OCI-LY1 (cell line): ENCODE data around the gene ANKRD31.
"Not testable (repeated sequence)": the region's sequence is repeated elsewhere in the genome, so short reads cannot be mapped to it uniquely, and the experiment has no call there.

Experiments
- H2AFZ ChIP-seq: fragments of 200-600 bp; sonication (generic), shearing (Covaris generic); 2 replicates; pipeline ENCODE4 v1.6.0; 2014; ENCODE audit warnings: antibody characterized with exemption, mild to moderate bottlenecking, low read length
- H3F3A ChIP-seq: fragments of 200-600 bp; sonication (generic), shearing (Covaris generic); 2 replicates; pipeline ENCODE4 v1.6.0; 2014; ENCODE audit warnings: mild to moderate bottlenecking, antibody characterized with exemption, low read length, moderate library complexity; ENCODE audit not compliant: insufficient read depth
- H3K27ac ChIP-seq: fragments of 200-600 bp; sonication (generic); 2 replicates; pipeline ENCODE4 v1.5.1; 2014; ENCODE audit warnings: low read length, mixed run types, mild to moderate bottlenecking, low read depth; ENCODE audit not compliant: poor library complexity, severe bottlenecking
- H3K27me3 ChIP-seq: fragments of 200-600 bp; sonication (generic); 2 replicates; pipeline ENCODE4 v1.6.0; 2014; ENCODE audit warnings: antibody characterized with exemption, mild to moderate bottlenecking, low read length, moderate library complexity; ENCODE audit not compliant: insufficient read depth
- H3K36me3 ChIP-seq: fragments of 200-600 bp; sonication (generic); 2 replicates; pipeline ENCODE4 v1.6.1; 2014; ENCODE audit warnings: mild to moderate bottlenecking, antibody characterized with exemption, low read length, moderate library complexity, mixed read lengths; ENCODE audit not compliant: insufficient read depth
- H3K4me1 ChIP-seq: fragments of 200-600 bp; sonication (generic); 2 replicates; pipeline ENCODE4 v1.5.1; 2014; ENCODE audit warnings: mild to moderate bottlenecking, low read length, moderate library complexity; ENCODE audit not compliant: insufficient read depth, severe bottlenecking
- H3K4me2 ChIP-seq: fragments of 200-600 bp; sonication (generic), shearing (Covaris generic); 2 replicates; pipeline ENCODE4 v1.6.1; 2014; ENCODE audit warnings: low read length
- H3K4me3 ChIP-seq: fragments of 200-600 bp; sonication (generic); 2 replicates; pipeline ENCODE4 v1.5.1; 2014; ENCODE audit warnings: low read length, low read depth, mild to moderate bottlenecking, mixed read lengths; ENCODE audit not compliant: poor library complexity, severe bottlenecking
- H3K79me2 ChIP-seq: fragments of 200-600 bp; shearing (Covaris generic); 2 replicates; pipeline ENCODE4 v1.6.1; 2016; ENCODE audit warnings: mixed run types, low read length, mixed read lengths; ENCODE audit not compliant: insufficient read depth
- H3K9ac ChIP-seq: fragments of 200-600 bp; sonication (generic), shearing (Covaris generic); 2 replicates; pipeline ENCODE4 v1.6.1; 2014; ENCODE audit warnings: mild to moderate bottlenecking, low read length, mixed read lengths
- H3K9me2 ChIP-seq: fragments of 200-600 bp; sonication (generic), shearing (Covaris generic); 2 replicates; pipeline ENCODE4 v1.6.1; 2014; ENCODE audit warnings: low read depth, mild to moderate bottlenecking, low read length, mixed read lengths
- H3K9me3 ChIP-seq: fragments of 200-600 bp; shearing (Covaris generic); 2 replicates; pipeline ENCODE4 v1.6.1; 2014; ENCODE audit warnings: low read length, mixed read lengths
- H4K20me1 ChIP-seq: fragments of 200-600 bp; sonication (generic), shearing (Covaris generic); 2 replicates; pipeline ENCODE4 v1.6.0; 2016; ENCODE audit warnings: mild to moderate bottlenecking, low read length; ENCODE audit not compliant: insufficient read depth
- EZH2 ChIP-seq: fragments of 200-600 bp; sonication (generic), shearing (Covaris generic); IDR thresholded peaks from 2 replicates; pipeline ENCODE4 v1.8.0; 2017; ENCODE audit warnings: borderline replicate concordance, mixed run types, mild to moderate bottlenecking, antibody characterized with exemption, low read length, moderate library complexity, mixed read lengths
- TF ChIP-seq, protein P1 (sequence below): fragments of 200-600 bp; sonication (generic), shearing (Covaris generic); IDR thresholded peaks from 2 replicates; pipeline ENCODE4 v1.5.1; 2017; ENCODE audit warnings: mild to moderate bottlenecking, antibody characterized with exemption, low read length, moderate library complexity, mixed read lengths

Gene ANKRD31

GRCh38 chr5:75265731-75266130 lies 29.1 kb upstream of the ANKRD31 start:
- H3K9ac ChIP-seq = no peak overlapping the region
- H3K36me3 ChIP-seq = no peaks in the 10 kb centered on the region
- no peak overlapping the region for H3K27ac ChIP-seq
- H3K9me3 ChIP-seq = no peaks in the 10 kb centered on the region
- no peaks in the 10 kb centered on the region for H3K9me2 ChIP-seq
- H2AFZ ChIP-seq = no peak overlapping the region
- no peaks in the 10 kb centered on the region for H3K27me3 ChIP-seq
- H3K4me1 ChIP-seq = no peaks in the 10 kb centered on the region
- TF ChIP-seq, protein P1, sequence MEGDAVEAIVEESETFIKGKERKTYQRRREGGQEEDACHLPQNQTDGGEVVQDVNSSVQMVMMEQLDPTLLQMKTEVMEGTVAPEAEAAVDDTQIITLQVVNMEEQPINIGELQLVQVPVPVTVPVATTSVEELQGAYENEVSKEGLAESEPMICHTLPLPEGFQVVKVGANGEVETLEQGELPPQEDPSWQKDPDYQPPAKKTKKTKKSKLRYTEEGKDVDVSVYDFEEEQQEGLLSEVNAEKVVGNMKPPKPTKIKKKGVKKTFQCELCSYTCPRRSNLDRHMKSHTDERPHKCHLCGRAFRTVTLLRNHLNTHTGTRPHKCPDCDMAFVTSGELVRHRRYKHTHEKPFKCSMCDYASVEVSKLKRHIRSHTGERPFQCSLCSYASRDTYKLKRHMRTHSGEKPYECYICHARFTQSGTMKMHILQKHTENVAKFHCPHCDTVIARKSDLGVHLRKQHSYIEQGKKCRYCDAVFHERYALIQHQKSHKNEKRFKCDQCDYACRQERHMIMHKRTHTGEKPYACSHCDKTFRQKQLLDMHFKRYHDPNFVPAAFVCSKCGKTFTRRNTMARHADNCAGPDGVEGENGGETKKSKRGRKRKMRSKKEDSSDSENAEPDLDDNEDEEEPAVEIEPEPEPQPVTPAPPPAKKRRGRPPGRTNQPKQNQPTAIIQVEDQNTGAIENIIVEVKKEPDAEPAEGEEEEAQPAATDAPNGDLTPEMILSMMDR = peak; percentile 56; the same call in 1 of the 2 replicates
- TF ChIP-seq EZH2 = no peak
- no peak overlapping the region for H3K4me3 ChIP-seq
- H3F3A ChIP-seq = no peaks in the 10 kb centered on the region
- H3K4me2 ChIP-seq = no peak overlapping the region
- H4K20me1 ChIP-seq = no peaks in the 10 kb centered on the region
- no peaks in the 10 kb centered on the region for H3K79me2 ChIP-seq

- Histone ChIP-seq H3K9me2 (no peaks in the 10 kb centered on the region), H3K9ac (no peak overlapping the region), H3K27ac (no peak overlapping the region), H2AFZ (no peak overlapping the region), H4K20me1 (no peaks in the 10 kb centered on the region), H3K27me3 (no peaks in the 10 kb centered on the region), H3K4me1 (no peaks in the 10 kb centered on the region), H3K79me2 (no peaks in the 10 kb centered on the region), H3K4me3 (no peak overlapping the region), H3K36me3 (no peaks in the 10 kb centered on the region), H3K4me2 (no peak overlapping the region), H3K9me3 (no peaks in the 10 kb centered on the region), H3F3A (no peaks in the 10 kb centered on the region)
- TF ChIP-seq EZH2 = no peak
- TF ChIP-seq, protein P1 = no peak
Observed at GRCh38 chr5:75262271-75262670, 25.6 kb upstream of the ANKRD31 start.

- Histone ChIP-seq H3K4me1 (no peaks in the 10 kb centered on the region), H4K20me1 (no peaks in the 10 kb centered on the region), H3K27ac (no peak overlapping the region), H2AFZ (no peak overlapping the region), H3K79me2 (no peaks in the 10 kb centered on the region), H3F3A (no peaks in the 10 kb centered on the region), H3K36me3 (no peaks in the 10 kb centered on the region), H3K9me3 (no peaks in the 10 kb centered on the region), H3K4me3 (no peak overlapping the region), H3K27me3 (no peaks in the 10 kb centered on the region), H3K9ac (no peak overlapping the region), H3K4me2 (no peak overlapping the region), H3K9me2 (no peaks in the 10 kb centered on the region)
- no peak for TF ChIP-seq EZH2
- TF ChIP-seq, protein P1 = no peak
Observed at GRCh38 chr5:75260708-75261107, 24.0 kb upstream of the ANKRD31 start.

- H3K79me2 ChIP-seq, H3K9me2 ChIP-seq, H3K27ac ChIP-seq, H4K20me1 ChIP-seq, H3K27me3 ChIP-seq, H3K9me3 ChIP-seq, H3K4me1 ChIP-seq, H3K9ac ChIP-seq, H3K4me2 ChIP-seq, H3K36me3 ChIP-seq, H3K4me3 ChIP-seq, H2AFZ ChIP-seq, H3F3A ChIP-seq: not testable (repeated sequence)
Observed at GRCh38 chr5:75250452-75250851, 13.8 kb upstream of the ANKRD31 start.
